Astrocyte of the cerebellum (primary cell): Measurements from ENCODE around the gene INPP5K.

Experiments used
- DNase-seq: peaks from one replicate; pipeline ENCODE4 v3.0.0-alpha.2; 2011; ENCODE audit warnings: low read depth
- H3K4me3 ChIP-seq: 2 replicates; pipeline ENCODE4 v1.5.1; 2011; ENCODE audit warnings: mild to moderate bottlenecking, low read depth, low read length, moderate library complexity
- CTCF ChIP-seq: IDR thresholded peaks from 2 replicates; pipeline ENCODE4 v1.5.1; 2012; ENCODE audit warnings: low read length, low read depth, moderate library complexity, mild to moderate bottlenecking; ENCODE audit errors: missing control alignments
- in situ Hi-C: cut with HindIII; loops from 2 replicates; pipeline ENCODE4 v1.10.0; 2017; ENCODE audit warnings: low sequenced_read_pairs

Gene INPP5K

DNA sequence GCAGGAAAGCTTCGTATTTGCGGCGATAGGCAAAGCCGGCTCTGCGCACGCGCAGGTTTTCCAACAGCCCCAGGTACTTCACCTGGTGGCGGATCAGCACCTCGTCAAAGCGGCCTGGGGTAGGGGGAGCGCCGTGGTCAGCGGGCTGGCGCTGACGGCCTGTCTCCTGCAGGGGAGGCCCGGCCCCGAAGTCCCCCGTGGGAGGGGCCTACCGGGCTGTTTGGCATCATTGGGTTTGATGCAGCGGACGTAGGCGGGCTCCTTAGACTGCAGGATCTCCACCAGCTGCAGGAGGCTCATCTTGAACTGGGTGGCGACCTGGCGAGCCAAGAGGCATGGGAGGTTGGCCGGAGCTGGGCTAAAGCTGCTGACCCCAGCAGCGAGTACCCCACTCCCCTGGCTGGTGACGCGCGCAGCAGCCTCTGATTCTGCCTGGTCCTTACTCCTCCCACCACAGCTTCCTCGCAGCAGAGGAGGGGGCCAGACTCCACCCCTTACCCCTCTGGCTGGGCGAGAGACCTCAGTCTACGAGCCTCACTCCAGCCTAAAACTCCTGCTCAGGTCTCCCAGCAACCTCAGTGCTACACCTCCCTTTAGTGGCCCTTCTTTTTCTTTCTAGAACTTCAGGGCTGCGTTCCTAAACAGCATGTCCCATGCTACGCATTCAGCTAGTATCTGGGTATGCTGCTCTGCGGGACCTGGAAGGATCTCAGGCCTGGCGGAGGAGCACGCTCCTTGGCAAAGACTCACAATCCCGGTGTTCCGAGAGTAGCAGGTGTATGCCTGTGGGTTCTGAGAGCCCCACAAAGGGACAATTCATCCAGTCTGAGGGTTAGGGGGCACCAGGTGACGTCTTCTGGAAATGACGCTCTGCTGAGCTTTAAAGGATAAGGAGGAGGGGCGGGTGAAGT lies 44.2 kb downstream of the INPP5K start:
- no peak for DNase-seq
- in situ Hi-C loops: no loop called here
- H3K4me3 ChIP-seq: no peak overlapping the region
- no peak for TF ChIP-seq CTCF

DNA sequence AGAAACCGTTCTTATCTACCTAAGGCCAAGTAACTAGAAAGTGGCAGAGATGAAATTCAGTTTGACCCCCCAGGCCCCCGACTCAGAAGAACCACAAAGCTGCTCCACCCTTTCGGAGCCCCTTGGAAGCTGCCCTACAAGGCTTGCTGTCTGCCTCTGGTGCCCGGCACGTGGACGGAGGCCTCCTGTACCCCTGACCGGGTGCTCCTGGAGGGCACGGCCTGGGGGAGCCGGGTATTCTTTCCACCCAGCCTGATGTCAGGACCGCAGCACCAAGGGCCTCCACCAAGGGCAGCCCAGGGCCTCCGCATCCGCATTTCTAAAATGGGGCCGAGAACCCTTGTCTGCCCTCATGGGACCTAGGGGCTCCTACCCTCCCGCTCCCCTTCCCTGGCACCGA lies 44.9 kb downstream of the INPP5K start:
- no peak for TF ChIP-seq CTCF
- DNase-seq: no peak
- H3K4me3 ChIP-seq: no peak overlapping the region
- in situ Hi-C loops: no loop called here

DNA sequence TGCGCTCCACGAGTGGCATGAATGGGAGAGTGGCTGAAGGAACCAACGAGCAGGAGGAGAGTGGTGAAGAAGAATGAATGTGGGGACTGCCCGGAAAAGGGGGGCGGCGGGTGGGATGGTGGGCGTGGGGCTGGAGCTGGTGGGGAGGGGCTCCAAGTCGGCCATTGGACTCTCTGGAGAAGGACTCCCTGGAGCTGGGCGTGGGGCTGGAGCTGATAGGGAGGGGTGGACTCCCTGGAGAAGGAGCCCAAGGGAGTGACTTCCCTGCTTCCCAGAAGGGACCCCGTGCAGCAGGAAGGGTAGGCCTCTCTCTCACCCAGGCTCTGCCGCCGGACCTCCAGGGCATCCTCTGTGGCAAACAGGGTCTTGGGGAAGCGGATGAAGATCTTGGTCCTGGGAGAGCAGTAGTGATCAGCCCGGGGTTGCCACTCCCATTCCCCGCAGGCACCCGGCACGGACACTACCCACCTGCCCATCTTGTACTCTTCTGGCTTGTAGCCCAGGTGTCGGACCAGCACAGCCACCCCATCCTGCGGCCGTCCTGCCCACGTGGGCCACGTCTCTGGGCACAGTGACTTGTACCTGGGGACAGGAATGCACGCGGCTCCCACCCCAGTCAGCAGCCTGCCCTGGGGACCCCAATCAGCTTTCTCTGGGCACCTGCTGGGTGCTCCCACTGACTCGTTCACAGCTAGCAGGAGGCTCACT lies 45.5 kb downstream of the INPP5K start:
- TF ChIP-seq CTCF: no peak
- in situ Hi-C loops: no loop called here
- no peak for DNase-seq
- no peak overlapping the region for H3K4me3 ChIP-seq

- no peak overlapping the region for H3K4me3 ChIP-seq
- no peak for TF ChIP-seq CTCF
- no peak for DNase-seq
- in situ Hi-C loops: no loop called here
These were observed 46.2 kb downstream of the INPP5K start for GRCh38 chr17:1470071-1470754.

DNA sequence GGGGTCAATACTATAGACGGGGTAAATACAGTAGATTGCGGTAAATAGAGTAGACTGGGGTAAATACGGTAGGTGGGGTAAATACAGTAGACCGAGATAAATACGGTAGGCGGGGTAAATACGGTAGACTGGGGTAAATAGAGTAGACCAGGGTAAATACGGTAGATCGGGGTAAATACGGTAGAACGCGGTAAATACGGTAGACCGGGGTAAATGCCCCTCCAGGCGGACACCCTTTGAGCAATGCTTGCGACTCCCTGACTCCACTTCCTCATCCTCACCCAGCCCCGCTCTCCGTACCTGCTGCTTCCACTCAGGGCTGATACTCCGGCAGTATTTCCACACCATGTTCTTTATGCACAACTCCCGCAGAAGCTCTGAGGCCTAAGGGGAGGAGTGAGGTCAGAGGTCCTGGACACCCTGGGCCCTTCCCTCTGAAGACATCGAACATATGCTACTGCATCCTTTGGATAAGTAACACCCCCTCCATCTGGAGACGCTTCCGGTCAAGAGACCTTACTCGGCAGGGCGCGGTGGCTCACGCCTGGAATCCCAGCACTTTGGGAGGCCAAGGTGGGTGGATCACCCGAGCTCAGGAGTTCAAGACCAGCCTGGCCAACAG lies 47.1 kb downstream of the INPP5K start:
- no peak overlapping the region for H3K4me3 ChIP-seq
- in situ Hi-C loops: no loop called here
- DNase-seq: no peak
- no peak for TF ChIP-seq CTCF

- DNase-seq: no peak
- no peak overlapping the region for H3K4me3 ChIP-seq
- in situ Hi-C loops: no loop called here
- TF ChIP-seq CTCF: no peak
These were observed 48.4 kb downstream of the INPP5K start for GRCh38 chr17:1467898-1468492.
